Inferior parietal cortex (tissue), 1 donor: ENCODE data around the gene KLHDC3.
A peak's percentile ranks its signal among the peaks of the same experiment; 100 is the strongest.

Source experiments
- DNase-seq: peaks from one replicate; pipeline ENCODE4 v3.0.0-alpha.2; 2016; ENCODE audit errors: extremely low spot score

The KLHDC3 gene, protein sequence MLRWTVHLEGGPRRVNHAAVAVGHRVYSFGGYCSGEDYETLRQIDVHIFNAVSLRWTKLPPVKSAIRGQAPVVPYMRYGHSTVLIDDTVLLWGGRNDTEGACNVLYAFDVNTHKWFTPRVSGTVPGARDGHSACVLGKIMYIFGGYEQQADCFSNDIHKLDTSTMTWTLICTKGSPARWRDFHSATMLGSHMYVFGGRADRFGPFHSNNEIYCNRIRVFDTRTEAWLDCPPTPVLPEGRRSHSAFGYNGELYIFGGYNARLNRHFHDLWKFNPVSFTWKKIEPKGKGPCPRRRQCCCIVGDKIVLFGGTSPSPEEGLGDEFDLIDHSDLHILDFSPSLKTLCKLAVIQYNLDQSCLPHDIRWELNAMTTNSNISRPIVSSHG

GRCh38 chr6:43013843-43014433 lies at the start of gene KLHDC3, which contains the start of gene MEA1:
Gene KLHDC3, plus strand, starts transcription at chr6:43014249. Its CDS starts 2,944 bp downstream, at chr6:43017193.
Gene MEA1, minus strand, starts transcription at chr6:43013946. Its CDS starts 133 bp downstream, at chr6:43013813.
- peak; percentile 100 for DNase-seq

GRCh38 chr6:42966571-42966970 lies 47.5 kb upstream of the KLHDC3 start:
- DNase-seq = no peak

DNA sequence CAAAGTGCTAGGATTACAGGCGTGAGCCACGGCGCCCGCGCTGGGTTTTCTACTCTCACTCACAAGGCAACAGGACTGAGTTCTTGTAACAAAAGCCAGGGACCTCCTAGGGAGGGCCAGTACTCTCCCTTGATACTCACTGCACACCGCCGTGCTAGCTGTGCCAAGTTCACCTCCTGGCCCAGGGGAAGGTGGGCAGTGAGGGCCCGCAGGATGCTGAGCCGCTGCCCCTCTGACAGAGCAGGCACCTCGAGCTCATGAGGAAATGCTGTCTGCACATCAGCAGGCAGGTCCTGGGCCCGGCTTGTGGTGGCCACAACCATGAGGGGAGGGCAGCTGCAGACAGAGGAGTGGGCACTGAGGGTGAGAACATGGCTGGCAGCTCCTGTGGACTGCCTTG lies 46.8 kb upstream of the KLHDC3 start:
- no peak for DNase-seq

GRCh38 chr6:42968126-42968701 lies 45.8 kb upstream of the KLHDC3 start:
- DNase-seq = no peak

- DNase-seq = no peak
Observed at GRCh38 chr6:42968783-42969182, 45.3 kb upstream of the KLHDC3 start.

GRCh38 chr6:42969431-42969830 lies 44.6 kb upstream of the KLHDC3 start:
- no peak for DNase-seq

DNA sequence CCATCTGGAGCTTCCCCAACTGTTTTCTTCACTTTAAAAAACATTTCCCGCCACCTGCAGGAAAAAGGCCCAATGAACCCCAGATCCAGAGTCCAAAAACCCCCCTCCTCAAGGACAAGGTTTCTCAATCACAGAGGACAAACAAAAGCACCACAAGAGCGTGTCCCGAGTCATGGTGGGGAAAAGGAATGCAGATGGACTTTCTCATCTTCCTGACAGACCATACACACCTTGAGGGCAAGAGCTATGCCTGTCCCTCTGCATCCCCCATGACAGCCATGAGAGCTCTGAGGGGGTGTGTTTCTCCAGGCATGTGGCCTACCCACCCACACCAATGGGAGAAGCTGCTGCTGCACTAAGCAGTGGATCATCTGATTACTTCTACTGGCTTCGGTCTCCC lies 44.1 kb upstream of the KLHDC3 start:
- DNase-seq = no peak

DNA sequence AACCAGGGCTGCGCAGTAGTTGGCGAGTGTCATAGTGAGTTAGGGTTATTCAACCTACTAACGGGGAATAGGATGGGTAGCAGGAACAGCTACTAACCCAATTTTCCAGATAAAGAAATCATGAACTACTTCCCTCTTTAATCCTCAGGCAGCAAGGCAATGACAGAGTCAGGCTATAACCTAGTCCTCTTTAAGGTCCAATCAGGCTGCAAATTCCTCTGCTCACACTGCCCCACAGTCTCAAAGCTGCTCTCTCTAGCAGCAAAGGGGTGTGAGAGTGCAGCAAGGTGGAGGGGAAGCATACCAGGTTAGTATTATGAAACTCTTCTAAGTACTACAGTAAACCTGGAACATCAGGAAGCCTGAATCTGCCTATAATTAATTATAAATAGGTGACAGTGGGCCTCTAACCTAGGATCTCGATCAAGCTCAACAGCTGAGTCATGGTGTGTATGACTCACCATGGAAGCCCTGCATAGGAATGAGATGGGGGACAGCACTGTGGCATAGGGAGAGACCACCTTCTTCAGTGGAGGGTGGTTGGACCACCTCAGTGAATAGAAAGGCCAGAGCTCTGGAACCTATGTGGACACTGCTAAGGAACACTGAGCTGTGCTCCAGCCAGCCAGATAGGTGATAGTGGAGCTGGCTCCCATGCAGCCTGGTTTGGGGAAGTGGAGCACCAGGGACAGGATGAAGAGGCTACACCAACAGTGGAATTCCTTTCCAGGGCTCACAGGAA lies 43.0 kb upstream of the KLHDC3 start:
- DNase-seq = no peak

DNA sequence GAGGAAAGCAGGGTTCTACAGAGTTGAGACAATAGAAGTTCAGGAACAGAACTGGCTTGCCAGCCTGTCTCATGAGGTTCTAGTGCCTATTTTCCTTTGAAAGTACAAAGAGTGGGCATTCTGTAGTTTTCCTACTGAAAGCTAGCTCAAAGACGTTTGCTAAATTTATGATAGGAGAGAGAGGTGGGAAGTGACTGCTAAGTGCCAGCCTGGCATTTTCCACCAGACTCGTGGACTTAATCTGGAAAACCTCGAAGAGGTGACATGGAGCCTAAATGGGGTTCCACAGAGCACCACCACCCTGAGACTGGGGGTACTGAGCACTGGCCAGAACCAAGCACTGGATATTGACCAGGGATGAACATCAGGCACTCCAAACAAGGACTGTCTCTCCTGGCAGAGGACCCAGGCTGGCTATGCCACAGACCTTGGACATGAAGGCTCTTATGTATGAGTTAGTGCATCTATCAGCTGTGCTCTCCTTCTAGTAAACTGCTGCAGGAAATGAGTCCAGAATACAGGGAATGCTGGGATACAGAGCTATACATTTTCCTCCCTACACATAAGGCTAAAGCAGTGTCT lies 42.2 kb upstream of the KLHDC3 start:
- peak; percentile 45 for DNase-seq

GRCh38 chr6:42973926-42974325 lies 40.1 kb upstream of the KLHDC3 start:
- DNase-seq = no peak

- no peak for DNase-seq
Observed at GRCh38 chr6:42974919-42975505, 39.0 kb upstream of the KLHDC3 start.

DNA sequence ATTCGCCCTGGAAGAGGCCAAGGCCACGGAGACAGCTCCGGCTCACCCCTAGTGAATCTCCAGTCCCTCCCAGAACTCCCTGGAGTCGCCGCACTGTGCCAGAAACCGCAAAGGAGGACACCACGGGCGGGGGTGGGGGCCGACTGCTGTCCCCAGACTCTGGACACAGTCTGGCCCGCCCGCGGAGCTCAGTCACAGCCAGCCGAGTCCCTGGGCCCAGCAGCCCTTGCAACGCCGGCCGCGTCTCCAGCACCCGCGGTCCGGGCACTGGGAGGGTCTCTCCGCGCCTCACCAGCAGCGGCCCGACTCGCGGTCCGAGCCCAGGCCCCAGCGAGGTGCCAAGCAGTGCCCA lies 35.6 kb upstream of the KLHDC3 start:
- no peak for DNase-seq

DNA sequence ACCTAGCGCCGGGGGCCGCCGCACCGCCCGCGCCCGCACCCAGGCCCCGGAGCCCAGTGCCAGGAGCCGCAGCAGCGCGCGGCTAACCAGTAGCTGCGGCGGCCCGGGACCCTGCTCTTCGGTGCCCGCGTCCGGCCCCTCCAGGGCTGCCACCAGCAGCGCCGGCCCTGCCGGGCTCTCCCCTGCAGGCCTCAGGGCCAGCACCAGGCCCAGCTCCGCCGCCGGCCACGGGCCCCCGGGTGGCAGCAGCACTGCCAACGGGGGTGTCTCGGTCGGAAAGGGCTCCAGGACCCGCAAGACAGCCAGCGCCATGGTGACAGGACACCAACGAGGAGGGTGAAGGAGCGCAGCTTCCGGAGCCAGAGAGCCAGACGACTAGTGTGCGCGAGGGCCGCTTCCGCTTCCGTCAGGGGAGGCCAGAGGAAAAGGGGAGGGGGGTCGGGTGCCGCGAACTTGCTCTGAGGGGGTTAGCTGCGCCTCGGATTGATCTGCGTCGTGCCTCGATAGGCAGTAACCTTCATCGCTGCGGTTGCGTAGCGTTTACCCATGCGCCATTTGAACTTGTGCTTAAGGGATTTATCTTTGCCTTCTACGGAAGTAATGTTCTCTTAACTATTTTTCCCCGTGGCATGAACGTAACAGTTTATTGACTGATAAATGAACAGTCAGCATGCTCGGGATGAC lies 35.1 kb upstream of the KLHDC3 start, which contains the start of gene PEX6:
TSS of gene PEX6 (minus strand) at position 343 of the 684 bp plus-strand sequence. CDS start at position 312, 31 bp downstream.
- DNase-seq = peak; percentile 92

GRCh38 chr6:42979523-42980177 lies 34.4 kb upstream of the KLHDC3 start:
- no peak for DNase-seq

DNA sequence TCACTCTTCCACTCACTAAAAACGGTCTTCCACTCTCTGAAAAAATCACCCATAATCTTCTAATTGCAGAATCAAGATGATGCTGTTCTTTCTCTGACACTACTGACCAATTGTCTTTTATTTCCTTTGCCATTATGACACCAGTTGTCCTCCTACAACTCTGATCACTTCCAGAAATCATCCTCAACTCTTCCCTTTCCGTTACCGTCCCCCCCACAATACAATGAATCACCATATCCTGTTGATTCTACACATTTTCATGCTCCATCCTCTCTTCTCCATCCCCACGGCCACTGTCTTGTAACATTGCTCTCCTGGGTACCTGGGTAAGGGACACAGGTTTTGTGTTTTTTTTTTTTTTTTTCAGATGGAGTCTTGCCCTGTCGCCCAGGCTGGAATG lies 32.2 kb upstream of the KLHDC3 start:
- DNase-seq = no peak

DNA sequence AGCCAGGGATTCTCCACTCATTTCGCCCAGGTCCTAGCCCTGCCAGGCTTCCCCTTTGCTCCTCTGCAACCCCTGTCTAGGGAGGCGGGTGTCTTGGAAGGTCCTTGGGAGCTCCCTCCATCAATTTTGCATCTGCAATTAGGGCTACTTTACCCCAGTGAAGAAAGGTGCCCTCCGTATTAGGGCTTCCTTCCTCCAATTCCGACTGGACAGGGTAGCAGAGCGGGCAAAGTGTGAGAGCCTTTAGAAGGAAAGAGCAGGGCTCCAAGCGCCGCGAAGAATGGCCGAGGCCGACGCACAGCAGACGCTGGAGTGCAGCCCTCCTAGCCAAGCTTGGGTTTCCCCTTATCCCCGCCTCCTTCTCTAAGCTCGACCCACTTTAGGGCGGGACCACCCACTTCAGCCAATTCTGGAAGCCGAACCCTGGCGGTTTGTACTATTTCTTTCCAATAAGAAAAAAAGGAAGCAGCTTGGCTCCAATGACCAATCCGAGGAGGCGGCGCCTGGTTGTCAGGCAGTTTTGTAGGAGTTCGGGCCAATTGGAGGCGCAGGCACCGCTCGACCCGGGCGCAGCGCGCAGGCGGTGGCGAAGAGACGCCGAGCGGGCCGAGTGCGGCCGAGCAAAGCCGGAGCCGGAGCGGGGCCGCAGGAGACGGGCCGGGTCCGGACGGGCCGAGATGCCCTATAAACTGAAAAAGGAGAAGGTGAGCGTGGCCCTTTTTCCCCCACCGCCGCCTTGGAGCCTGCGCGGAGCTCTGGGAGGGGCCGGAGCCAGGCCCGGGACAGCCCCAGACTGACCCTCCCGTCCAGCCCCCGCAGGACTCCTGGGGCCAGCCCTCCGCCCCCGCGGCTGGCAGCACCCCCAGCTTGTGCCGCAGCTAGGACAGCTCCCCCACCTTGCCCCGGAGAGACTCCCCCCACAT lies 29.8 kb upstream of the KLHDC3 start, which contains the start of gene PPP2R5D:
TSS of gene PPP2R5D (plus strand) at position 570 of the 923 bp plus-strand sequence. CDS start at position 678, 108 bp downstream.
- DNase-seq = peak; percentile 99

DNA sequence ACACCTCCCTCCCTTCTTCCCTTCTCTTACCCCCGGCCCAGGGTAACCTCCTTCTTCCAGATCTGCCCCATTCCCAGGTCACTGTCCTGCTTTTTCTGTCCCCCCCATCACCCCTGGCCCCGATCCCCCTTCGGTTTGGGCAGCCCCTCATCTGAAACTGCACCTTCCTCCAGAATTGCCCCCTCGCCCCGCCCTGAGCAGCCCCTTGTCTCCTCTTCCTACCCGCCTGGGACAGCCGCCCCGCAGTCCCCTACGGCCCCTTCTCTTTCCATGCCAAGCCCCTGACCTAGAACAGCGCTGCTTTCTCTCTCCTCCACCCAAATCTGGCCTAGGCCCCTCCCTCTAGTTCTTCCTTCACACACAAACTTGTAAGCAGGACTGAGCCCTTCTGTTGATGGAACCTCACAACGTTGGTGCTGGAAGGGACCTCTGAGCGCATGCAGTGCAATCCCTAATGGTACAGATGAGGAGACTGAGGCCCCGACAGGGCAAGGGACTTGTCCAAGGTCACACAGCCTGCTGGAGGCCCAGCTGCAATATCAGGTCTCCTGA lies 29.0 kb upstream of the KLHDC3 start:
- no peak for DNase-seq

- no peak for DNase-seq
Observed at GRCh38 chr6:42987533-42988451, 26.3 kb upstream of the KLHDC3 start.
